ENCODE data around the gene TTC7B.

- TF ChIP-seq GATA2 (IDR thresholded peaks at IDR 0.05; ENCODE audit: low read depth, low read length) (no peak), GATA3 (IDR thresholded peaks at IDR 0.05; ENCODE audit: low read depth, low read length) (no peak)
Measured at GRCh38 chr14:90544971-90545370, 271.3 kb downstream of the TTC7B start.
